ENCODE measurements around the gene SLC30A1.

SLC30A1 gene

GRCh38 chr1:211527888-211528287, 51.1 kb downstream of the SLC30A1 start:
- no peak overlapping the region for H3K27ac ChIP-seq
- intact Hi-C loops (cut with DNase I; ENCODE audit: low total_unique reads), result no loop called here

DNA sequence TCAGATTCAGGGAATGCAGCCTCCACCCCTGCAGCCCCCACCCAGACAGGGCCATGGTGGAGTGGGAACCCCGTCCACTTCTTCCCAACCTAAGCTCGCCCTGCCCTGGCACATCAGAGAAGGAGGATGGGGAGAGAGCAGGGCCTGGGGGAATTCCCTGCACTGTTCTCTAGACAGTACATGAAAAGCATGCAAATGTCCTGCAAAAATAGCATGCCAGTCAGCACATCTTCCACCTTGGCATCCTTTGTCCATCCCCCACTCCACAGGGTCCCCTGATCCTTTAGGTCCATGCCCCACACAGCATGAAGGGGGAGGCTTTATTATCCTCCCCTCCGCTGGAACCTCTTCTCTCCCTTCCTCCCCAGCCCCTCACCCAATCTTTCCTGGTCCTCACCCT, 52.0 kb downstream of the SLC30A1 start:
- TF ChIP-seq CTCF (IDR thresholded peaks at IDR 0.05), result no peak
- Histone ChIP-seq H3K36me3 (no peaks in the 10 kb centered on the region), H3K4me1 (peaks cover 0 to 26% (median 11%) of the 10 kb centered on the region in 4 donors), H3K4me3 (no peak overlapping the region), H3K9me3 (no peaks in the 10 kb centered on the region), H3K27me3 (no peaks in the 10 kb centered on the region), H3K27ac (no peak overlapping the region)
- intact Hi-C loops (cut with DNase I; ENCODE audit: low total_unique reads), result no loop called here
- no peak for DNase-seq

More at GRCh38 chr1:211527888-211528287, 51.1 kb downstream of the SLC30A1 start:
- H3K36me3 ChIP-seq, result no peaks in the 10 kb centered on the region
- no peaks in the 10 kb centered on the region for H3K9me3 ChIP-seq
- no peaks in the 10 kb centered on the region for H3K27me3 ChIP-seq
- no peak for DNase-seq
- H3K4me1 ChIP-seq, result peaks cover 0 to 26% (median 11%) of the 10 kb centered on the region in 4 donors
- no peak overlapping the region for H3K4me3 ChIP-seq
- TF ChIP-seq CTCF (IDR thresholded peaks at IDR 0.05), result no peak

DNA sequence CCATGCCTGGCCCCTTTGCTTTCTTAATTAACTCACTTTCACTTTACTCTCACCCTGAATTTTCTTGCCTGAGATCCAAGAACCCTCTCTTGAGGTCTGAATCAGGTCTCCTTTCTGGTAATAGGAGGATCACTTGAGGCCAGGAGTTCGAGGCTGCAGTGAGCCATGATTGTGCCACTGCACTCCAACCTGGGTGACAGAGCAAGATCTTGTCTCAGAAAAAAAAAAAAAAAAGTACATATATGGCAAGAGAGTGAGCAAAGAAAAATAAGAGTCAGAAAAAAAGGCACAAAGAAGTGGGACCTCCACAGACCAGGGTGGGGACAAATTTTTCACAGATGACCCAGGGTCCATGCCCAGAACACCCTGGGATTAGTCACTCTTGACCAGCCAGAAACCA, 52.9 kb downstream of the SLC30A1 start:
- H3K27ac ChIP-seq, result no peak overlapping the region
- no peak for DNase-seq
- H3K4me3 ChIP-seq, result no peak overlapping the region
- H3K4me1 ChIP-seq, result peaks cover 0 to 26% (median 11%) of the 10 kb centered on the region in 4 donors
- no peak for TF ChIP-seq CTCF (IDR thresholded peaks at IDR 0.05)
- H3K27me3 ChIP-seq, result no peaks in the 10 kb centered on the region
- intact Hi-C loops (cut with DNase I; ENCODE audit: low total_unique reads), result no loop called here
- H3K36me3 ChIP-seq, result no peaks in the 10 kb centered on the region
- no peaks in the 10 kb centered on the region for H3K9me3 ChIP-seq

GRCh38 chr1:211525101-211525676, 53.8 kb downstream of the SLC30A1 start:
- no peaks in the 10 kb centered on the region for H3K36me3 ChIP-seq
- no peak overlapping the region for H3K4me3 ChIP-seq
- no peak overlapping the region for H3K27ac ChIP-seq
- H3K9me3 ChIP-seq, result no peaks in the 10 kb centered on the region
- H3K4me1 ChIP-seq, result peaks cover 0 to 26% (median 11%) of the 10 kb centered on the region in 4 donors
- intact Hi-C loops (cut with DNase I; ENCODE audit: low total_unique reads), result no loop called here
- DNase-seq, result no peak
- H3K27me3 ChIP-seq, result no peaks in the 10 kb centered on the region
- TF ChIP-seq CTCF (IDR thresholded peaks at IDR 0.05), result no peak

- Histone ChIP-seq H3K4me3 (no peak overlapping the region), H3K9me3 (no peaks in the 10 kb centered on the region), H3K4me1 (peaks cover 0 to 21% (median 7%) of the 10 kb centered on the region in 4 donors), H3K36me3 (no peaks in the 10 kb centered on the region), H3K27ac (no peak overlapping the region), H3K27me3 (no peaks in the 10 kb centered on the region)
- no peak for DNase-seq
- TF ChIP-seq CTCF (IDR thresholded peaks at IDR 0.05), result no peak
- intact Hi-C loops (cut with DNase I; ENCODE audit: low total_unique reads), result no loop called here
Measured at GRCh38 chr1:211524521-211524920, 54.4 kb downstream of the SLC30A1 start.

DNA sequence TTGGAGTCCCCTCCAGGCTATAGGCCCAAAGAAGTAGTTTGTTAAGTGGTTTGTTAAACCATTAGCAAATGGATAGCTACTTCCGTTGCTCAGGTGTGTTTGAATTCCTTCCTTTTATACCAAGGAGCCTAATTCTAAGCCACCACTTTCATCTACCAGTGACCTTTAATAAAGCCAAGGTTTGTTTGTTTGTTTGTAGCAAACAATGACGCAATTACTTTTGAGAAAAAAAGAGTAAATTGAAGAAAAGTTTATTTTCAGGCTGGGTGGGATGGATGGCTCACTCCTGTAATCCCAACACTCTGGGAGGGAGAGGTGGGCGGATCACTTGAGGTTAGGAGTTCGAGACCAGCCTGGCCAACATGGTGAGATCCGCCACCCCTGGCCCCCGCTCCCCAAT, 56.2 kb downstream of the SLC30A1 start:
- no peak for DNase-seq
- Histone ChIP-seq H3K4me1 (peaks cover 0 to 7% (median 2%) of the 10 kb centered on the region in 4 donors), H3K36me3 (no peaks in the 10 kb centered on the region), H3K9me3 (no peaks in the 10 kb centered on the region), H3K4me3 (no peak overlapping the region), H3K27ac (no peak overlapping the region), H3K27me3 (no peaks in the 10 kb centered on the region)
- intact Hi-C loops (cut with DNase I; ENCODE audit: low total_unique reads), result no loop called here
- no peak for TF ChIP-seq CTCF (IDR thresholded peaks at IDR 0.05)
